Karpas-422 (cell line): ENCODE data around the gene SCLT1. TPM values are rescaled to one million over a fixed set of nuclear protein-coding genes. Genes with fewer than 3 reads are reported as not detected.
"Not testable (repeated sequence)": the region's sequence is repeated elsewhere in the genome, so short reads cannot be mapped to it uniquely, and the experiment has no call there.

Source experiments
- DNase-seq: peaks from one replicate; pipeline ENCODE4 v3.0.0-alpha.2; 2015
- H2AFZ ChIP-seq: fragments of 200-600 bp; sonication (generic); 2 replicates; pipeline ENCODE4 v1.6.1; 2014; ENCODE audit warnings: antibody characterized with exemption, low read length, mixed read lengths
- H3K27ac ChIP-seq: fragments of 200-600 bp; sonication (generic); 2 replicates; pipeline ENCODE4 v1.5.1; 2014; ENCODE audit warnings: mild to moderate bottlenecking, low read length, moderate library complexity
- H3K27me3 ChIP-seq: fragments of 200-600 bp; sonication (generic); 2 replicates; pipeline ENCODE4 v1.6.1; 2014; ENCODE audit warnings: low read length, mixed read lengths
- H3K36me3 ChIP-seq: fragments of 200-600 bp; sonication (generic); 2 replicates; pipeline ENCODE4 v1.6.1; 2014; ENCODE audit warnings: low read length, mixed read lengths; ENCODE audit not compliant: insufficient read depth
- H3K4me1 ChIP-seq: fragments of 200-600 bp; sonication (generic); 2 replicates; pipeline ENCODE4 v1.6.1; 2014; ENCODE audit warnings: mild to moderate bottlenecking, low read length, mixed read lengths
- H3K4me2 ChIP-seq: fragments of 200-600 bp; sonication (generic); 2 replicates; pipeline ENCODE4 v1.6.1; 2014; ENCODE audit warnings: low read length, low read depth, mild to moderate bottlenecking; ENCODE audit not compliant: poor library complexity, severe bottlenecking
- H3K4me3 ChIP-seq: fragments of 200-600 bp; sonication (generic); 2 replicates; pipeline ENCODE4 v1.5.1; 2014; ENCODE audit warnings: mild to moderate bottlenecking, antibody characterized with exemption, low read length, mixed read lengths
- H3K79me2 ChIP-seq: fragments of 200-600 bp; sonication (generic); 2 replicates; pipeline ENCODE4 v1.6.1; 2014; ENCODE audit warnings: mild to moderate bottlenecking, low read length, mixed read lengths
- H3K9ac ChIP-seq: fragments of 200-600 bp; sonication (generic); 2 replicates; pipeline ENCODE4 v1.6.0; 2014; ENCODE audit warnings: low read length
- H3K9me2 ChIP-seq: fragments of 200-600 bp; sonication (generic), shearing (Covaris generic); replicated peaks from 2 replicates; pipeline ENCODE4 v1.6.0; 2014; ENCODE audit warnings: mild to moderate bottlenecking, low read length, moderate library complexity; ENCODE audit not compliant: insufficient read depth
- H3K9me3 ChIP-seq: fragments of 300-700, 200-600 bp; sonication (generic); 2 replicates; pipeline ENCODE4 v1.6.1; 2014; ENCODE audit warnings: low read length, mixed read lengths
- H4K20me1 ChIP-seq: fragments of 200-600 bp; sonication (generic); 2 replicates; pipeline ENCODE4 v1.6.1; 2014; ENCODE audit warnings: mild to moderate bottlenecking, antibody characterized with exemption, low read length, low read depth; ENCODE audit not compliant: insufficient read depth
- total RNA-seq: library from RNA; depleted of rRNA; stranded (reverse); fragments of >200 nt; shearing (Covaris generic); gene quantifications from 2 replicates; pipeline ENCODE4 v1.2.3, GENCODE V29; 2014; ENCODE audit warnings: low replicate concordance

Gene SCLT1
- total RNA-seq, 1 experiment from 2014 or later = 79.9 TPM

DNA sequence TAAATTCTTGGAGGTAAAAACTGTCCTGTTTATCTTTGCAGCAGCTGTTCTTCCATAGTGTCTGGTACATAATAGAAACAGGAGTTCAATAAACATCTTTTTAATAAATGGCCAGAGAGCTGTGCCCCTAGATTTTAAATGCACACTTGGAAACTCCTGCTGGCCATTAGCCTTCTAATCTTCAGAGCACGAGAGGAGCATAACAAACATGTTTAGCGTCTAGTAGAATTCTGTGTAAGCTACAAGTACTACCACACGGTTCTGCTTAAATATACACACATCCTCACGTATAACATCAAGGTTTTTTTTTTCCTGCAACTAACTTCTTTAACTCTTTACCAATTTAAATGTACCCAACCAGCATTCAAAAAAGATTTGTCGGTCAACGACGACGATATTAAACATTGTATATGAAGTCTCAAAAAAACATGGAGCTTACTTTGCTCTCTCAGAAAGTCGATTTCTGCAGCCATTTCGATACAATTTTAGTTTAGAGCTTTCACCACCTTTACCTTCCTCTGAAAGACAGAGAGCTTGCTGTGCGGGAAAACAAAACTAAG is 628 bp downstream of the SCLT1 start:
- Histone ChIP-seq H3K27me3 (no peaks in the 10 kb centered on the region), H3K9ac (peak overlapping the region; percentile 89), H3K4me3 (peak overlapping the region; percentile 87), H3K9me2 (no peaks in the 10 kb centered on the region), H3K9me3 (no peaks in the 10 kb centered on the region), H3K27ac (peak overlapping the region; percentile 75), H3K79me2 (peaks cover 56% of the 10 kb centered on the region), H3K4me1 (peaks cover 52% of the 10 kb centered on the region), H3K4me2 (peak overlapping the region; percentile 80), H2AFZ (peak overlapping the region; percentile 19; the same call in 1 of the 2 replicates), H3K36me3 (peaks cover 18% of the 10 kb centered on the region), H4K20me1 (no peaks in the 10 kb centered on the region)
- peak; percentile 74 for DNase-seq

DNA sequence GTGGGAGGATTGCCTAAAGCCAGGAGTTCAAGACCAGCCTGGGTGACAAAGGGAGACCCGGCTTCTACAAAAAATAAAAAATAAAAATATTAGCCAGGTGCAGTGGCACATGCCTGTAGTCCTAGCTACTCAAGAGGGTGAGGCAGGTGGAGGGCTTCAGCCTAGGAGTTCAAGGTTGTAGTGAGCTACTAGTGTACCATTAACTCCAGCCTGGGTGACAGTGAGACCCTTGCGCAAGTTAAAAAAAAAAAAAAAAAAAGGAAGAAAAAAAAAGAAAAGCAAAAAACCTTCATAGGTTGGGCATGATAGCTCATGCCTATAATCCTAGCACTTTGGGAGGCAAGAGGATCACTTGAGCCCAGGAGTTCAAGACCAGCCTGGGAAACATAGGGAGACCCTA is 5.8 kb downstream of the SCLT1 start:
- Histone ChIP-seq H3K36me3 (peaks cover 52% of the 10 kb centered on the region), H3K79me2 (peaks cover 99% of the 10 kb centered on the region), H3K27ac (no peak overlapping the region), H3K27me3 (no peaks in the 10 kb centered on the region), H3K4me2 (no peak overlapping the region), H3K4me1 (peaks cover 20% of the 10 kb centered on the region), H3K9me2 (no peaks in the 10 kb centered on the region), H3K9ac (no peak overlapping the region), H3K9me3 (peaks cover 7% of the 10 kb centered on the region), H2AFZ (no peak overlapping the region), H4K20me1 (no peaks in the 10 kb centered on the region), H3K4me3 (no peak overlapping the region)
- no peak for DNase-seq

DNA sequence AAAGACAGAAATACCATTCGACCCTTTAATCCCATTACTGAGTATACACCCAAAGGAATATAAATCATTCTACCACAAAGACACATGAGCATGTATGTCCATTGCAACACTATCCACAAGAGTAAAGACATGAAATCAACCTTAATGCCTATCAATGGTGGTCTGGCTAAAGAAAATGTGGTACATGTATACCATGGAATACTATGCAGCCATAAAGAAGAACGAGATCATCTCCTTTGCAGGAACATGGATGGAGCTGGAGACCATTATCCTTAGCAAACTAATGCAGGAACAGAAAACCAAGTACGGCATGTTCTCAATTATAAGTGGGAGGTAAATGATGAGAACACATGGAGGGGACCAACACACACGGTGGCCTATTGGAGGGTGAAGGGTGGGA is 7.9 kb downstream of the SCLT1 start:
- no peaks in the 10 kb centered on the region for H3K27me3 ChIP-seq
- H3K9me3 ChIP-seq = peaks cover 7% of the 10 kb centered on the region
- DNase-seq = no peak
- H3K9me2 ChIP-seq = no peaks in the 10 kb centered on the region
- peaks cover 64% of the 10 kb centered on the region for H3K36me3 ChIP-seq
- H4K20me1 ChIP-seq = no peaks in the 10 kb centered on the region
- no peak overlapping the region for H2AFZ ChIP-seq
- no peak overlapping the region for H3K9ac ChIP-seq
- no peak overlapping the region for H3K4me3 ChIP-seq
- H3K27ac ChIP-seq = no peak overlapping the region
- no peak overlapping the region for H3K4me2 ChIP-seq
- peaks cover 5% of the 10 kb centered on the region for H3K4me1 ChIP-seq
- H3K79me2 ChIP-seq = peaks cover 95% of the 10 kb centered on the region

DNA sequence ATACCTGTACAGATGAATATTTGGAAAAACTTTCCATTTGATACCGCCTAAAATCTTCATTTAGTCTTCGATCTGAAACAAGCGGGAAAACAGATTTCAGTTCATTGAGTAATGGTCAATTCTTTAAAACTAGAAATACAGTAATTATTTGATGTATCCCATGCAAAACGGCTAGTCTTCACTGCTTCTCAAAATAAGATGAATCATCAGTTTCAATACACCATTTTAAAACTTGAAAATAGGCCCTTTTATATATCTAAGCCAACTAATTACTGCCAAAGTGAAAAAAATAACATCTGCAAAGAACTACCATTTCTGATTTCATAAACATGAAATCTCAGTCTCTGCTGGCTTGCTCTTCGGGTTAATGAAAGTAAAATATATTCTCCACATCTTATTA is 11.0 kb downstream of the SCLT1 start:
- Histone ChIP-seq H3K79me2 (peaks cover 93% of the 10 kb centered on the region), H4K20me1 (no peaks in the 10 kb centered on the region), H3K4me1 (no peaks in the 10 kb centered on the region), H3K4me2 (no peak overlapping the region), H3K36me3 (peaks cover 82% of the 10 kb centered on the region), H3K9me3 (peaks cover 7% of the 10 kb centered on the region), H3K27ac (no peak overlapping the region), H2AFZ (no peak overlapping the region), H3K9ac (no peak overlapping the region), H3K27me3 (no peaks in the 10 kb centered on the region), H3K4me3 (no peak overlapping the region), H3K9me2 (no peaks in the 10 kb centered on the region)
- DNase-seq = no peak

DNA sequence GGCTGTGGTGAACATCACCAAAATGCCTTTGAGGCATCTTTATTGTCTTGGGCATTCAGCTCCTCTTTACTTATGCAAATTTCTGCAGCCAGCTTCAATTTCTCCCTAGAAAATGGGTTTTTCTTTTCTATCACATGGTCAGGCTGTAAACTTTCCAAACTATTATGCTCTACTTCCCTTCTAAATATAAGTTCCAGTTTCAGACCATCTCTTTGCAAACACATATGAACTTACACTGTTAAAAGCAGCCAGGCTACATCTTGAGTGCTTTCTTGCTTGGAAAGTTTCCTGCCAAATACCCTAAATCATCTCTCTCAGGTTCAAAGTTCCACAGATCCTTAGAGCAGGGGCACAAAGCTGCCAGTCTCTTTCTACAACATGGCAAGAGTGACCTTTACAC is 13.2 kb downstream of the SCLT1 start:
- Histone ChIP-seq H3K9me2 (no peaks in the 10 kb centered on the region), H3K4me1 (no peaks in the 10 kb centered on the region), H4K20me1 (no peaks in the 10 kb centered on the region), H3K27ac (no peak overlapping the region), H3K79me2 (peaks cover 91% of the 10 kb centered on the region), H3K4me2 (no peak overlapping the region), H3K9me3 (peaks cover 3% of the 10 kb centered on the region; the same call in 1 of the 2 replicates), H3K9ac (no peak overlapping the region), H3K36me3 (peaks cover 82% of the 10 kb centered on the region), H3K4me3 (no peak overlapping the region), H3K27me3 (no peaks in the 10 kb centered on the region), H2AFZ (no peak overlapping the region)
- DNase-seq = no peak

DNA sequence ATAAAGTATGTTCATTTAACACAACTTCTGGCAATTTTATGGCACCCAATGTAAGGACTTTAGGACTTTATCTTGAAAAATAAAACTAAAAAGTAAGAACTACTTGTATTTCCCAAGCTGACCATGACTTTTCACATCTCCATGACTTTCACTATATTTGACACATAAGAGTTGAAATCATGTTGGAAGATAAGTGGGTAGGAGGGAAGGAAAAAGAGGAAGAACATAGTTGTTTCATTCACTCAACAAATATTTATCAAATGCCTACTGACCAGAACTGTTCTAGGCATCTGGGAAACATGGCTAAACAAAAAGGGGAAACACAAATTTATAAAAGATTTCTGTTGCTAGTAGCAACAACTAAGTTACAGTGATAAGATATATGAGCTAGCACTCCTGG is 16.0 kb downstream of the SCLT1 start:
- no peak overlapping the region for H3K9ac ChIP-seq
- H3K4me1 ChIP-seq = no peaks in the 10 kb centered on the region
- no peak overlapping the region for H3K27ac ChIP-seq
- H3K79me2 ChIP-seq = peaks cover 88% of the 10 kb centered on the region
- DNase-seq = no peak
- peaks cover 9% of the 10 kb centered on the region; the same call in 1 of the 2 replicates for H3K9me3 ChIP-seq
- no peak overlapping the region for H3K4me2 ChIP-seq
- no peaks in the 10 kb centered on the region for H4K20me1 ChIP-seq
- no peak overlapping the region for H2AFZ ChIP-seq
- no peak overlapping the region for H3K4me3 ChIP-seq
- no peaks in the 10 kb centered on the region for H3K27me3 ChIP-seq
- H3K9me2 ChIP-seq = no peaks in the 10 kb centered on the region
- peaks cover 92% of the 10 kb centered on the region for H3K36me3 ChIP-seq

DNA sequence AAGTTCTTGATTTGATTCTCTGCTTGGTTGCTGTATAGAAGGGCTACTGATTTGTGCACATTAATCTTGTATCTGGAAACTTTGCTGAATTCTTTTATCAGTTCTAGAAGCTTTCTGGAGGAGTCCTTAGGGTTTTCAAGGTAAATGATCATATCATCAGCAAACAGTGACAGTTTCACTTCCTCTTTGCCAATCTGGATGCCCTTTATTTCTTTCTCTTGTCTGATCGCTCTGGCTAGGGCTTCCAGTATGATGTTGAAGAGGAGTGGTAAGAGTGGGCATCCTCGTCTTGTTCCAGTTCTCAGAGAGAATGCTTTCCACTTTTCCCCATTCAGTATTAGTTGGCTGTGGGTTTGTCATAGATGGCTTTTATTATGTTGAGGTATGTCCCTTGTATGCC is 23.8 kb downstream of the SCLT1 start:
- H3K9me2 ChIP-seq, H3K4me3 ChIP-seq, H3K27me3 ChIP-seq, H3K4me1 ChIP-seq, H3K27ac ChIP-seq, H4K20me1 ChIP-seq, H2AFZ ChIP-seq, H3K9ac ChIP-seq, H3K4me2 ChIP-seq: not testable (repeated sequence)
- peak; percentile 70 for DNase-seq
- Histone ChIP-seq H3K9me3 (peaks cover 14% of the 10 kb centered on the region), H3K79me2 (peaks cover 69% of the 10 kb centered on the region), H3K36me3 (peaks cover 51% of the 10 kb centered on the region)

DNA sequence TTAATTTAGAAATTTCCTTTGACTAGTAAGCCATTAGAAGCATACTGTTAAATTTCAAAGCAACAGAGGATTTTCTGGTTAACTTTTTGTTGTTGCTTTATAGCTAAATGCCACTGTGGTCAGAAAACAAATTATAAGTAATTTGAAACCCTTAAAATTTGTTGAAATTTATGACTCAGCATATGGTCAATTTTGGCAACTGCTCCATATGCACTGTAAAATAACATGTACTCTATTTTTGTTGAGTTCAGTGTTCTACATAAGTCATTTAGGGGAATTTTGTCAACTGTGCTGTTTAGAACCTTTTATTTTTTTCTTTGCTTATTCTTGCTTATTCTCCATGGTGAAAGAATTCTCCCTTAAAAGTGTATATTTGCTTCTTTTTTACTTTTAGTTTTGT is 28.6 kb downstream of the SCLT1 start:
- H3K9me3 ChIP-seq = peaks cover 46% of the 10 kb centered on the region
- no peaks in the 10 kb centered on the region for H3K27me3 ChIP-seq
- no peaks in the 10 kb centered on the region for H3K9me2 ChIP-seq
- peaks cover 72% of the 10 kb centered on the region for H3K36me3 ChIP-seq
- H3K27ac ChIP-seq = no peak overlapping the region
- DNase-seq = no peak
- H3K4me2 ChIP-seq = no peak overlapping the region
- peaks cover 2% of the 10 kb centered on the region for H3K4me1 ChIP-seq
- peaks cover 74% of the 10 kb centered on the region for H3K79me2 ChIP-seq
- H3K9ac ChIP-seq = no peak overlapping the region
- no peak overlapping the region for H2AFZ ChIP-seq
- no peak overlapping the region for H3K4me3 ChIP-seq
- H4K20me1 ChIP-seq = no peaks in the 10 kb centered on the region
